Central memory CD8-positive, alpha-beta T cell (primary cell): ENCODE data around the gene LHFPL3.

Experiments
- ATAC-seq: fragments of 150-1000 bp; cut with Tn5 transposase; replicated peaks from 2 replicates; pipeline ENCODE4 v1.10.0; 2022; ENCODE audit warnings: mild to moderate bottlenecking, moderate FRiP score, moderate number of reproducible peaks; ENCODE audit not compliant: poor library complexity, severe bottlenecking; ENCODE audit errors: extremely low read depth
- DNase-seq, 2 donors: peaks; one replicate each; pipeline ENCODE4 v3.0.0; 2021; ENCODE audit warnings: low spot score in 2 of 2
- H3K27ac Mint-ChIP-seq: one replicate; pipeline ENCODE4 v1.8.0; 2022; ENCODE audit warnings: low read depth, mild to moderate bottlenecking, moderate library complexity, mixed read lengths
- H3K27me3 Mint-ChIP-seq: one replicate; pipeline ENCODE4 v1.8.0; 2022; ENCODE audit warnings: mixed read lengths
- H3K36me3 Mint-ChIP-seq: one replicate; pipeline ENCODE4 v1.8.0; 2022; ENCODE audit warnings: mild to moderate bottlenecking, moderate library complexity, mixed read lengths; ENCODE audit not compliant: insufficient read depth
- H3K4me1 Mint-ChIP-seq: one replicate; pipeline ENCODE4 v1.8.0; 2022; ENCODE audit warnings: mixed read lengths
- H3K4me3 Mint-ChIP-seq: one replicate; pipeline ENCODE4 v1.8.0; 2022; ENCODE audit warnings: mild to moderate bottlenecking, moderate library complexity, mixed read lengths
- H3K9me3 Mint-ChIP-seq: one replicate; pipeline ENCODE4 v1.8.0; 2022; ENCODE audit warnings: mixed read lengths

The LHFPL3 gene

GRCh38 chr7:104643587-104644217 is 315.3 kb downstream of the LHFPL3 start:
- no peak overlapping the region for H3K27ac Mint-ChIP-seq
- ATAC-seq: no peak
- no peaks in the 10 kb centered on the region for H3K9me3 Mint-ChIP-seq
- H3K36me3 Mint-ChIP-seq: no peaks in the 10 kb centered on the region
- H3K4me1 Mint-ChIP-seq: peaks cover 5% of the 10 kb centered on the region
- H3K27me3 Mint-ChIP-seq: peaks cover 74% of the 10 kb centered on the region
- no peak overlapping the region for H3K4me3 Mint-ChIP-seq
- no peak for DNase-seq

GRCh38 chr7:104650991-104651640 is 322.7 kb downstream of the LHFPL3 start:
- H3K9me3 Mint-ChIP-seq: no peaks in the 10 kb centered on the region
- H3K27ac Mint-ChIP-seq: no peak overlapping the region
- H3K27me3 Mint-ChIP-seq: peaks cover 38% of the 10 kb centered on the region
- DNase-seq: no peak
- no peaks in the 10 kb centered on the region for H3K4me1 Mint-ChIP-seq
- no peak overlapping the region for H3K4me3 Mint-ChIP-seq
- ATAC-seq: no peak
- H3K36me3 Mint-ChIP-seq: no peaks in the 10 kb centered on the region

GRCh38 chr7:104652434-104652833 is 324.0 kb downstream of the LHFPL3 start:
- ATAC-seq: no peak
- no peak overlapping the region for H3K4me3 Mint-ChIP-seq

GRCh38 chr7:104652865-104653264 is 324.5 kb downstream of the LHFPL3 start:
- Mint-ChIP-seq H3K36me3 (no peaks in the 10 kb centered on the region), H3K27me3 (peaks cover 22% of the 10 kb centered on the region), H3K9me3 (no peaks in the 10 kb centered on the region), H3K4me1 (no peaks in the 10 kb centered on the region), H3K27ac (no peak overlapping the region), H3K4me3 (no peak overlapping the region)
- DNase-seq (no peak), ATAC-seq (no peak)

More at GRCh38 chr7:104652434-104652833, 324.0 kb downstream of the LHFPL3 start:
- Mint-ChIP-seq H3K4me1 (no peaks in the 10 kb centered on the region), H3K27ac (no peak overlapping the region), H3K27me3 (peaks cover 24% of the 10 kb centered on the region), H3K36me3 (no peaks in the 10 kb centered on the region), H3K9me3 (no peaks in the 10 kb centered on the region)
- DNase-seq: no peak

GRCh38 chr7:104653825-104654401 is 325.5 kb downstream of the LHFPL3 start:
- ATAC-seq (no peak), DNase-seq (no peak)
- no peaks in the 10 kb centered on the region for H3K9me3 Mint-ChIP-seq
- peaks cover 11% of the 10 kb centered on the region for H3K27me3 Mint-ChIP-seq
- H3K36me3 Mint-ChIP-seq: no peaks in the 10 kb centered on the region
- H3K27ac Mint-ChIP-seq: no peak overlapping the region
- H3K4me3 Mint-ChIP-seq: no peak overlapping the region
- no peaks in the 10 kb centered on the region for H3K4me1 Mint-ChIP-seq

- no peaks in the 10 kb centered on the region for H3K27me3 Mint-ChIP-seq
- DNase-seq (no peak), ATAC-seq (no peak)
- H3K36me3 Mint-ChIP-seq: no peaks in the 10 kb centered on the region
- no peaks in the 10 kb centered on the region for H3K4me1 Mint-ChIP-seq
- no peak overlapping the region for H3K27ac Mint-ChIP-seq
- no peak overlapping the region for H3K4me3 Mint-ChIP-seq
- H3K9me3 Mint-ChIP-seq: no peaks in the 10 kb centered on the region
Observed at GRCh38 chr7:104655592-104655991, 327.2 kb downstream of the LHFPL3 start.

GRCh38 chr7:104656467-104656866 is 328.1 kb downstream of the LHFPL3 start:
- ATAC-seq: no peak
- no peak for DNase-seq
- Mint-ChIP-seq H3K4me3 (no peak overlapping the region), H3K9me3 (no peaks in the 10 kb centered on the region), H3K4me1 (no peaks in the 10 kb centered on the region), H3K27ac (no peak overlapping the region), H3K27me3 (no peaks in the 10 kb centered on the region), H3K36me3 (no peaks in the 10 kb centered on the region)

GRCh38 chr7:104657134-104657533 is 328.7 kb downstream of the LHFPL3 start:
- no peak overlapping the region for H3K27ac Mint-ChIP-seq
- ATAC-seq (no peak), DNase-seq (no peak)
- no peak overlapping the region for H3K4me3 Mint-ChIP-seq
- no peaks in the 10 kb centered on the region for H3K27me3 Mint-ChIP-seq
- H3K36me3 Mint-ChIP-seq: no peaks in the 10 kb centered on the region
- no peaks in the 10 kb centered on the region for H3K4me1 Mint-ChIP-seq
- no peaks in the 10 kb centered on the region for H3K9me3 Mint-ChIP-seq

GRCh38 chr7:104661575-104661974 is 333.2 kb downstream of the LHFPL3 start:
- ATAC-seq: no peak
- H3K27ac Mint-ChIP-seq: no peak overlapping the region
- DNase-seq: no peak
- no peaks in the 10 kb centered on the region for H3K4me1 Mint-ChIP-seq
- no peaks in the 10 kb centered on the region for H3K36me3 Mint-ChIP-seq
- no peaks in the 10 kb centered on the region for H3K27me3 Mint-ChIP-seq
- H3K9me3 Mint-ChIP-seq: no peaks in the 10 kb centered on the region
- no peak overlapping the region for H3K4me3 Mint-ChIP-seq

GRCh38 chr7:104664648-104665047 is 336.2 kb downstream of the LHFPL3 start:
- DNase-seq (no peak), ATAC-seq (no peak)
- Mint-ChIP-seq H3K4me1 (no peaks in the 10 kb centered on the region), H3K9me3 (no peaks in the 10 kb centered on the region), H3K4me3 (no peak overlapping the region), H3K27me3 (peaks cover 10% of the 10 kb centered on the region), H3K36me3 (no peaks in the 10 kb centered on the region), H3K27ac (no peak overlapping the region)

- H3K27ac Mint-ChIP-seq: no peak overlapping the region
- H3K4me1 Mint-ChIP-seq: no peaks in the 10 kb centered on the region
- ATAC-seq (no peak), DNase-seq (no peak)
- H3K4me3 Mint-ChIP-seq: no peak overlapping the region
- no peaks in the 10 kb centered on the region for H3K9me3 Mint-ChIP-seq
- no peaks in the 10 kb centered on the region for H3K36me3 Mint-ChIP-seq
- peaks cover 29% of the 10 kb centered on the region for H3K27me3 Mint-ChIP-seq
Observed at GRCh38 chr7:104677587-104677986, 349.2 kb downstream of the LHFPL3 start.

- Mint-ChIP-seq H3K9me3 (no peaks in the 10 kb centered on the region), H3K36me3 (no peaks in the 10 kb centered on the region), H3K4me1 (no peaks in the 10 kb centered on the region), H3K27me3 (peaks cover 30% of the 10 kb centered on the region), H3K27ac (no peak overlapping the region), H3K4me3 (no peak overlapping the region)
- DNase-seq (no peak), ATAC-seq (no peak)
Observed at GRCh38 chr7:104679085-104679484, 350.7 kb downstream of the LHFPL3 start.

- peaks cover 43% of the 10 kb centered on the region for H3K27me3 Mint-ChIP-seq
- H3K4me3 Mint-ChIP-seq: no peak overlapping the region
- no peaks in the 10 kb centered on the region for H3K36me3 Mint-ChIP-seq
- no peak for DNase-seq
- H3K27ac Mint-ChIP-seq: no peak overlapping the region
- H3K4me1 Mint-ChIP-seq: no peaks in the 10 kb centered on the region
- ATAC-seq: no peak
- H3K9me3 Mint-ChIP-seq: no peaks in the 10 kb centered on the region
Observed at GRCh38 chr7:104686286-104686685, 357.9 kb downstream of the LHFPL3 start.
